GM19372 (cell line): Measurements from ENCODE around the gene SEC24A.
"Not testable (repeated sequence)": the region's sequence is repeated elsewhere in the genome, so short reads cannot be mapped to it uniquely, and the experiment has no call there.

ENCODE experiments used
- ATAC-seq: cut with Tn5 transposase; IDR thresholded peaks from one replicate; pipeline ENCODE4 v1.9.1; 2021; ENCODE audit warnings: mild to moderate bottlenecking, low read depth, moderate library complexity; ENCODE audit not compliant: unreplicated experiment

SEC24A gene

DNA sequence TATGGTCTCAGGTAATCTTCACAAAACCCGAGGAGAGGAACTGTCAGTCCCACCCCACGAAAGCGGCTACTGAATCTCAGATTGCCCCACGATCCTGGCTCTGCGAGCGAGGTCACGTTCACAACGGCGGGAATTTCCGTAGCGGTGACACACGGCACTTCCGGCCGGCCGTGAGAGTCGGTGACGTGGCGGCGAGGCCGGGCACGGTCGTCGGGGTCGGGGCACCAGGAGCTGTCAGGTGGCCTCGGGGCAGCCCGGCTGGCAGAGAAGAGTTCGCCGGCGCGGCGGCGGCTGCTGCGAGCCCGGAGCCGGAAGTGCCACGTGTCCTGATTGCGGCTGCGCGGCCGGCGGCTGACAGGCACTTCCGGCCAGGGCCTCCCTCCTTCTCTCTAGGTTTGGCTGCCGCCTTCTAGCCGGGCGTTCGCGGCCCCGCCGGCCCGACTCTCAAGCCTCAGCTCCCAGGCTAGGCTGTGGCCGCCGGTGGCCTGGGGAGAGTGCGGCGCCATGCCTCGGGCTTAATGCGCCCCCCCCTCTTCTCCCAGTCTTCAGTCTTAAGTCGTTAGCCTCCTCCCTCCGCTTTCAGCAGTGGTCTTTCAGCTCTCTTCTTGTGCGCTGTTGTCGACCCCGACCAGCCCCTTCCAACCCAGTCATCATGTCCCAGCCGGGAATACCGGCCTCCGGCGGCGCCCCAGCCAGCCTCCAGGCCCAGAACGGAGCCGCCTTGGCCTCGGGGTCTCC, at the start of gene SEC24A:
Gene SEC24A (plus strand): TSS at position 361 of the 738 bp plus-strand sequence. CDS start 292 bp downstream, at position 653.
- peak; percentile 82 for ATAC-seq

GRCh38 chr5:134599820-134600219, 48.8 kb upstream of the SEC24A start:
- ATAC-seq, result not testable (repeated sequence)

DNA sequence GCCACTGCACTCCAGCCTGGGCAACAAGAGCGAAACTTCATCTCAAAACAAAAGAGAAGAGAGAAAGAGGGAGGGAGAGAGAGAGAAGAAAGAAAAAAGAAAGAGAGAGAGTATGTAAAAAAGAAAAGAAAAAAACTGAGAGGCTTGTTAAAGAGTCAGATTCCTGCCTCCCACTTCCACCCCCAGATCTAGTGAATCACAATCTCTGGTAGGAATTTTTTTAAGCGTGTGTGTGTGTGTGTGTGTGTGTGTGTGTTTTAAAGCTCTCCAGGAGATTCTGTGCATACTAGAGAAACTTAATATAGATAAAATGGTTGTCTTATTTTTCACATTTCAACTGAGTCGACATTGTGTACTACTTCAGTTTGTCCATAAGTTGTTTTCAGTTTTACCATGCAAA, 48.0 kb upstream of the SEC24A start:
- no peak for ATAC-seq

GRCh38 chr5:134603059-134603458, 45.5 kb upstream of the SEC24A start:
- no peak for ATAC-seq

GRCh38 chr5:134604908-134605307, 43.7 kb upstream of the SEC24A start:
- ATAC-seq, result no peak

- ATAC-seq, result no peak
Observed at GRCh38 chr5:134606726-134607125, 41.9 kb upstream of the SEC24A start.

- ATAC-seq, result no peak
Observed at GRCh38 chr5:134608555-134608954, 40.0 kb upstream of the SEC24A start.

GRCh38 chr5:134609232-134609851, 39.2 kb upstream of the SEC24A start:
- no peak for ATAC-seq

DNA sequence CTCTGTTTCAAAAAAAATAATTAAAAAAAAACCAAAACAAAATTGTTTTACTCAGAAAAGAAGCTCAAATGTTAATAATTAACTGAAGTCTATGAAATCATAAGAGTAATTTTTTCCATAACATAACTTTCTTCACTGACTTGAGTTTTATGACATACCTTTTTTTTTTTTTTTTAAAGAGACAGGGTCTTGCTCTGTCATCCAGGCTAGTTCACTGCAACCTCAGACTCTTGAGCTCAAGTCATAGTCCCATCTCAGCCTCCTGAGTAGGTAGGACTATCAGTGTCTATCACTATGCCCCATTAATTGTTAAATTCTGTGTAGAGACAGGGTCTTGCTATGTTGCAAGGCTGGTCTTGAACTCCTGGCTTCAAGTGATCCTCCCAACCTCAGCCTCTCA, 37.9 kb upstream of the SEC24A start:
- ATAC-seq, result no peak

DNA sequence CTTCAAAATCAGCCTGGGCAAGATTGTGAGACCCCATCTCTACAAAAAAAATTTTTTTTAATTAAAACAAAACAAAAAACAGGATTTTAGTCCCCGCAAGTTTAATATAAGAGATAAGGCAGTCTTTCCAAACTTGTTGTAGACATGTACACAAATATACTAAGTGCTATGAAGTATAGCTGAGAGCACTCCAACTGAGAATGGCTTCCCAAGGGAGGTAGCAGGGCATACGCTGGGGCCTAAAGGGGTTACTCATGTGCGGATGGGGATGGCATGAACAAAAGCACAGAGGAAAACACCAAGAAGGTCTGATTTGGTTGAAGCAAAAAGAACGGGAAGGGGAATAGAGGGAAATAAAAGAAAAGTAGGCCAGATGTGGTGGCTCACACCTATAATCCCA, 37.1 kb upstream of the SEC24A start:
- ATAC-seq, result no peak

DNA sequence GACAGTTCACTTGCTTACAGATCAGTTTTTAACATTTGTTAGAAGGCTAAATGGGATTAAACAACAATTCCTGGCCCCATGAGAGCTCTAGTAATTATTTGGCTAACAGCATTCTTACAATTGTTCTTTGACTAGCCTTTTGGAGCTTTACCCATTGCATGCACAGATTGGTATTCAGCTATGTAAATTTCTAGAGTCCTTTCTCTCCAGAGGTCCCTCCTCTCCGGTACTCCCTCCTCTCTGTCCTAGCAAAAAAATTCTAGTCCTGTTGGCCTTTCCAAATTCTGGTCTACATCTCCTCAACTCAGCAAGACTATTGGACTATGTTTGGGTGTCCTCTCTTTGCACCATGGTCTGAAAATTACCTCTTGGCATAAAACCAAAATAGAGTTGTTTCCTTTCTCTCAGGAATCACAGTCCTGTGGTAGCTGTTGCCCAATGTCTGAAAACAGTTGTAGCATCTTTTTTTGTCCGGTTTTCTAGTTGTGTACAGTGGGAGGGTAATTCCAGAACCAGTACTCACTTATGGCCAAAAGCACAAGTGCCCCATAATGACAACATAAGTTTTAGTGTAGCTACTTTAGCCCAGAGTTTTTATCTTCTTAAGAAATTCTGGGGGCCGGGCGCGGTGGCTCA, 34.0 kb upstream of the SEC24A start:
- ATAC-seq, result no peak

GRCh38 chr5:134620634-134621033, 28.0 kb upstream of the SEC24A start:
- no peak for ATAC-seq

- ATAC-seq, result no peak
Observed at GRCh38 chr5:134625559-134625958, 23.0 kb upstream of the SEC24A start.

DNA sequence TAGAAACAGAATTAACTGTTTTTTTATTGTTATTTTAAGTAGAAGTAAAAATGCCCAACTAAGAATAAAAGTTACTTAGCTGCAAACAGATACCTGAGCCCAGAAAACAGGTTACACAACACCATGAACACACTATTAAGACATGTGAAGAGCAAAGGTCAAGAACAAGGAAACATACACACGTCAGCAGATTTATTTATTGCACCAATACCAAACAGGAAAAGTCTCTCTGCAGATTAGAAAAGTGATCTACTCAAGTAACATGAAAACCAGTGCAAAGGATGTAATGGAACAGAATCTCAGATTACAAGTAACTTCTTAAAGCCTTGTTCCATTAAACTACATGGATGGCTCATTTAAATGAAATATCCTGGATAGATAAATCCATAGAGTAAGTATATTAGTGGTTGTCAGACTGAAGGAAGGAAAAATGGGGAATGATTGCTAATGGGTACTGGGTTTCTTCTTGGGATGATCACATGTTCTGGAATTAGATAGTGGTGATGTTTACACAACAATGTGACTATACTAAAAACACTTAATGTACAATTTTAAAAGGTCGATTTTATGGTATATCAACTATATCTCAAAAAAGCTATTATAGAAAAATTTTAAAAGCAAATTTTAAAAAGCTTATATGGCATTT, 22.1 kb upstream of the SEC24A start:
- ATAC-seq, result no peak

GRCh38 chr5:134634227-134634626, 14.4 kb upstream of the SEC24A start:
- no peak for ATAC-seq

GRCh38 chr5:134635366-134635765, 13.2 kb upstream of the SEC24A start:
- ATAC-seq, result not testable (repeated sequence)

- no peak for ATAC-seq
Observed at GRCh38 chr5:134637116-134637721, 11.4 kb upstream of the SEC24A start.

GRCh38 chr5:134638760-134639201, 9.8 kb upstream of the SEC24A start:
- no peak for ATAC-seq

GRCh38 chr5:134642931-134643530, 5.6 kb upstream of the SEC24A start:
- no peak for ATAC-seq

DNA sequence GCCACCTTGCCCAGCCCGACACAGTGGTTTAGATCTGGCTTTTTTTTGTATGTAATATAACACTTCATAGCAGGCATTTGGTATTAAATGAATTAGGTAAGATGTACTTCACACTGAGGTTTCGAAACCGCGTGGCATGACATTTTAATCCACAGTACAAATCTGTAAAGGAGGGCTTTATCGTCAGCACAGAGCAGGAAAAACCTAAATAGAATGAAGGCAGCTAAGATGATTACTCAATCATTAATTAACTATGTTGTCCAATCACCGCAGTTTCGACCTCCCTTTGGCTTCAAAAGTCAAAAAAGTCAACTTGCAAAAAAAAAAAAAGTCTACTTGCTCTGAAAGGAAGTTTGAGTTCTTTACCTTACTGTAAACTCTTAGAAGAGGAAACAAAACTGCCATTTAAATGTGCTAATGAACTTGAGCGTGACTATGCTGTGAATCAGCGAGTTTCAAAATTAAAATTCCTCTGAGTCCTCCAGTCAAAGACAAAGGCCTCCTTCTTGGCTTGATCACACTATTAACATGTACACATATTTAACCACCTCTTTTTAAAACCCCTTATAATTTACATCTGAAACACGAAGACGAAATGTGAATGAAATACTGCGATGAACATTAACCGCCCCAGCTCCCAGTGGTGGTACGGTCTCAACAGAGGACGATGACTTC, 698 bp upstream of the SEC24A start:
- ATAC-seq, result peak; percentile 23
